ENCODE results near the gene TNS3.

DNA sequence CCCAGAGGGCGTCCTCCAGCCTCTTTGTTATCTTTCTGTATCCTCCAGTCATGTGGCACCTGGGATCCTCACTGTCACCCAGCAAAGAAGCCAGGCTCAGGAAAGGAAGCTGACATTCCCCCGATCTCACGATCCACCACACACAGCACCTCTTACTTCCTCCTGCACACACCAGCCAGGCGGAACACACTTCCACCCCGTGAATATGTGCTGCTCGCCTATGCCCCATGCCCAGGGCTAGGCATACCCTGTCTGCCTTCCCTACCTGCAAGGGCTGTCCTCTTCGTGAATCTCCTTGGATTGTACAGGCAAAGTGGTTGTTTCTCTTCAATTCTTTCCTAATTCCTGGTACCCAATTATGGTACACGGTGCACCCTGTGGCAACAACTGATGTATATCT, 191.0 kb downstream of the TNS3 start:
- TF ChIP-seq POLR2A (IDR thresholded peaks at IDR 0.05; ENCODE audit: low read length) (no peak), GATA1 (IDR thresholded peaks at IDR 0.05; ENCODE audit: low read depth, low read length) (no peak)
